HG03139 (cell line): ENCODE data around the gene GANC.

ENCODE experiments used
- ATAC-seq: cut with Tn5 transposase; IDR thresholded peaks from one replicate; pipeline ENCODE4 v1.9.1; 2021; ENCODE audit not compliant: unreplicated experiment

Gene GANC

GRCh38 chr15:42373936-42374335 lies 100.9 kb downstream of the GANC start:
- no peak for ATAC-seq

DNA sequence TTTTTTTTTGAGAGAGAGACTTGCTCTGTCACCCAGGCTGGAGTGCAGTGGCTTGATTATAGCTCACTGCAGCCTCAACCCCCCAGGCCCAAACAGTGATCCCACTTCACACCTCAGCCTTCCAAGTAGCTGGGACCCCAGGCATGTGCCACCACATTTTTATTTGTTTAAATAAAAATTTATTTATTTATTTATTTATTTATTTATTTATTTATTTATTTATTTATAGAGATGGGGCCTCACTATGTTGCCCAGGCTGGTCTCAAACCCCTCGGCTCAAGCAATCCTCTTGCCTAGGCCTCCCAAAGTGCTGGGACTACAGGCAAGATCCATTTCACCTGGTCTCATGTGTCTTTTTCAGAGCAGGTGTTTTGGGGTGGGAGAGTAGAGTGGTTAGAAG lies 101.8 kb downstream of the GANC start:
- ATAC-seq: no peak

DNA sequence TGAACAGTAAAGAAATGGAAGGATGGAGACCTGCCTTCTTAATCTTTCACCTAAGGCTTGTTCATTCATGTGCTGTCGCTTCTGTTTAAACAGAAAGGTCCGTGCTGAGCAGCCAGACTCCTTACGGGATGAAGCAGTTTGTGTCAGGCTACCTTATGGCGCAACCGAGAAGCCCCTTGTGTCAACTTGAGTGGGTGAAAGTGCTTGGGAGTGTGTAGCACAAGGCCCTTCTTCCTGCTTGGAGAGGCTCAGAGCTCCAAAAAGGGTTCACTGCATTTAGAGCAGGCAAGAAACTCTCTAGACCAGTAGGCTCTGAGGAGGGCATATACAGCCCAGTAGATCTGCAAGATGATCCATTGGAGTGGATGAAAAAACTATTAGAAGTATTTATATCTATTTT lies 102.3 kb downstream of the GANC start:
- no peak for ATAC-seq

GRCh38 chr15:42375941-42376340 lies 102.9 kb downstream of the GANC start:
- ATAC-seq: no peak

DNA sequence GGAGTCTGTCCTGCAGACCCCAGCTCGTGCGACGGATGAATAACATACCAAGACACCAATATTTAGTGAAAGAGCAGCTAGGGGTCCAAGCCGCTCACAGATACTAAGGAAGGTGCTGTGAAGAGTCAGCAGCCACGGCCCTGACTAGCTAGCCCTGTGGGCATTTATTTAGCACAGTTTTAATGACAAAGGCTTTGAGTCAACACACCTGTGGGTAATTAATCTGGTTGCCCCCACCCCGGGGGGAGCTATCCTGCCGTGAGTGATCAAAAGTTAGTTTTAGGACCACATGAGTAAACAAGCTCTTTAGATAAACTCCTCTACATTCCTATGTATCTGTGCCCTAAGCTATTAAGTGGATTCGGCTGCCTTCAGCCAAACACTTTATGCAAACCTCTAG lies 105.0 kb downstream of the GANC start:
- ATAC-seq: no peak

- no peak for ATAC-seq
Measured at GRCh38 chr15:42384597-42384996, 111.6 kb downstream of the GANC start.

- ATAC-seq: no peak
Measured at GRCh38 chr15:42385206-42385979, 112.4 kb downstream of the GANC start.

- ATAC-seq: no peak
Measured at GRCh38 chr15:42385980-42386700, 113.1 kb downstream of the GANC start.

DNA sequence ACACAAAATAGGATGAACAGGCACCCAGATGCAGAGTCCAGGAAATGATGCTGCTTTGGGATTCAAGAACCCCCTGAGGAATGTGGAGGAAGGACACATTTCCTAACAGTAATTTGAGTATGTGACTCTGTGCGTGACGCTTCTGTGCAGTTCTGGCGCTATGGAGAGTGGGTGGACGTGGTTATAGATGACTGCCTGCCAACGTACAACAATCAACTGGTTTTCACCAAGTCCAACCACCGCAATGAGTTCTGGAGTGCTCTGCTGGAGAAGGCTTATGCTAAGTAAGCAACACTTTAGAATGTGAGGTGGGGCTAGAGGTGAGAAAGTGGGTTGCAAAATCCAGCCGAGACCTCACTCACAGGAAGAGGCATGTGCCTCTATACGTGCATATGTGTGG lies 114.6 kb downstream of the GANC start:
- ATAC-seq: no peak

DNA sequence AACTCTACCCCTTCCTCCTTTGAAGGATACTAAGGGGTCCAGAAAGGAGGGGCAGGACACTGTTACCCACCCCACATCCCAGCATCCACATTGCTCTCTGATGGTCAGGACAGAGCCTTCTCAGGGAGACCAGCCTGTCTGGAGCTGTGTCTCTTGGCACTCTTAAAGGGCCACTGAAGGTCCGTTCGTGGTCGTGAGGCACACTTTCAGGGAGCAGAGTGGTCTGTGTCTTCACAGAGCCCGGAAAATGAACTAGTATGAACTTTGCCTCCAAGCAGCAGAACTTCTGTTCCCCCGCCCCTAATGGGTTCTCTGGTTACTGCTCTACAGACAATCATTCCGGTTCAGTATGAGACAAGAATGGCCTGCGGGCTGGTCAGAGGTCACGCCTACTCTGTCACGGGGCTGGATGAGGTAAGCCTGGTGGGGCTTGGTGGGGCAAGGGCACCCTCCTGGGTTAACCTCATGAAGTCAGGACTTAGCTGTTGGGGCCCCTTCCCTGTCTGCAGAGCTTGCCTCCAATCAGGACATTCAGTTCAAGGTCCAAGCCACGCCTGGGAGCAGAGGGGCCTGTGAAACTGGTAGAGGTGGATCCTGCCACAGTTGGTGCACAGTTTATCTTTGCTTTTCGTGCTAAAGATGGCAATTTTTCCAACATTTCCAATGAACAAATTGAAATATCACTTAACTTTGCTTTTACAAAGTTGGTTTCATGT lies 119.5 kb downstream of the GANC start:
- no peak for ATAC-seq

GRCh38 chr15:42394106-42394505 lies 121.1 kb downstream of the GANC start:
- ATAC-seq: no peak

- ATAC-seq: no peak
Measured at GRCh38 chr15:42395838-42396237, 122.8 kb downstream of the GANC start.

DNA sequence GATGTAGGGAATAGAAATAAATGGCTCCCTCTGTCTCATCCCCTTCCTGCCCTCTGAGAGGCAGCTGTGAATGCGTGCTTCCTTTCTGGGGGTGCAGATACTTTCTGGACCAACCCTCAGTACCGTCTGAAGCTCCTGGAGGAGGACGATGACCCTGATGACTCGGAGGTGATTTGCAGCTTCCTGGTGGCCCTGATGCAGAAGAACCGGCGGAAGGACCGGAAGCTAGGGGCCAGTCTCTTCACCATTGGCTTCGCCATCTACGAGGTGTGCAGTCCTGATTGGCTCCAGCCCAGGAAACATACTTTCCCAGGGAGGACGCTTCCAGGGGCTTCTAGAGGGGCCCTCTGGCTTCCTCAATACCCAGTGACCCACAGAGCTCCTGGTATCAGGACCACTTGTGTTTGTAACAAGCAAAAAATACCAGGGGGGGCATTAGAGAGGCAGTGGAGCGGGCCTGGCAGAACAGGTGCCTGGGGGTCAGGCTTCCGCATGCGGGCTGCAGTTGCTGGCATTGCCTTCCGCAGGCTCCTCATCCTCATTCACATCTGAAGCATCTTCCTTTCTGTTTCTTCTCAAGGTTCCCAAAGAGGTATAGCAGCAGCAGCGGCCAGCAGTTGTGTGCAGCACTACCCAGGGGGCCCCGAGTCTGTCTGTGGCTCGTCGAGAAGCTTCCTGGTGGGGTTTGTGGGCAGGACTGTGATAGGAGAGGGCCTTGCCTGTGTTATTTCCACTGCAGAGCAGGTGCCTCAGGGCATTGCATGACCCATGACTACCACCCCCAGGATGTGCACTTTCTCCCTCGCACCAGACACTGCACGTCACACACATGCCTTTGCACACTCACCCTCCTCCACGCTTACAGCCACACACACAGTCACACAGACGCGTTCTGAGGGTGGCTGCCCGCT lies 128.8 kb downstream of the GANC start:
- ATAC-seq: no peak

GRCh38 chr15:42402455-42403205 lies 129.6 kb downstream of the GANC start:
- ATAC-seq: no peak

DNA sequence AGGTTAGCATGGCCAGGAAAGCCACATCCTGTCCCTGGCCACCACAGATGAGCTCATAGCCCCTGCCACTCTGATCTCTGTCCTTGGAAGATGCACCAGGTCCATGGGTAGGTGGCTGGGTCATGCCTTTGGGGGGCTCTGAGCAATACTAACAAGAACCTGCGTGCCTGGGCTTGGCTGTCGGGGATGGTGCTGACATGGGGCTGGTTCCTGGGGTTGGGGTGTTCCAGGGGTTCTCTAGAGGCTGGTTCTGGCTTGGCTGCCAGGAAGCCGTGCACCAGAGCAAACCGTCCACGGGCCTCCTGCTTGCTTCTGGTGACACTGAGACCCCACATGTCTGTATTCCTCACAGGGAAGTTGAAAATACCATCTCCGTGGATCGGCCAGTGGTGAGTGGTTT lies 130.4 kb downstream of the GANC start:
- no peak for ATAC-seq

DNA sequence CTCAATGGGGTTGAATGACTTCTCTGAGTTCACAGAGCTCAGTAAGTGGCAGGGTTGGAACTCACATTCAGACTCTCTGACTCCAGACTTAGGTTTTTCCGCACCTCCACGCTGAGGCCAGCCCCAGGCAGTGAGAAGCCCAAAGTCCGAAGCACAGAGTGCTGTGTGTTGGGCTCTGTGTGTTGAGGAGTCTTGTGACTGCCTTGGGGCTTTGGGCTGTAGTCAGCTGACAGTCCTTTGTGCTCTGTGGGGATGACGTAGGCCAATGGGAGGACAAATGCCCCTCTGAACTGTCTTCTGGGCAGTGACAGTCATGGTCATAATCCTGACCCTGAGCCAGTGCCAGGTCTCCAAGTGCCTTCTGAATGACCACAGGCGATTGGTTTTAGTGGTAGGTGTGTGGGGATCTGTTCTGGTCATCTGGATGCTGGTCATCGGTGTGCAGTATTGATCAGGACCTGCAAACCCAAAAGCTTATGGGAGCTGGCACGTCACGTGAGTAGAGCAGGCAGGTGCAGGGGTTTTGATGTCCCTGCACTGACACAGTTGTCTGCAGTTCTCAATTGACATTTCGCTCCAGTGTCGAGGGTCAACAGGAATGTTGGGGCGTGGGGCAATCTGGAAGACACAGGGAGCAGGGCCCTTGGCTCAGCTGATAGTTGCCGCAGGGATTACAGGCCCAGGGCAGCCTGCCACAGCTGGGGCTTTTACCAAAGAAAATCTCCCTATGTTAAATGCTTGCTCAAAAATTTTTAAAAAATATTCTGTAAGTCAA lies 131.6 kb downstream of the GANC start:
- ATAC-seq: no peak

DNA sequence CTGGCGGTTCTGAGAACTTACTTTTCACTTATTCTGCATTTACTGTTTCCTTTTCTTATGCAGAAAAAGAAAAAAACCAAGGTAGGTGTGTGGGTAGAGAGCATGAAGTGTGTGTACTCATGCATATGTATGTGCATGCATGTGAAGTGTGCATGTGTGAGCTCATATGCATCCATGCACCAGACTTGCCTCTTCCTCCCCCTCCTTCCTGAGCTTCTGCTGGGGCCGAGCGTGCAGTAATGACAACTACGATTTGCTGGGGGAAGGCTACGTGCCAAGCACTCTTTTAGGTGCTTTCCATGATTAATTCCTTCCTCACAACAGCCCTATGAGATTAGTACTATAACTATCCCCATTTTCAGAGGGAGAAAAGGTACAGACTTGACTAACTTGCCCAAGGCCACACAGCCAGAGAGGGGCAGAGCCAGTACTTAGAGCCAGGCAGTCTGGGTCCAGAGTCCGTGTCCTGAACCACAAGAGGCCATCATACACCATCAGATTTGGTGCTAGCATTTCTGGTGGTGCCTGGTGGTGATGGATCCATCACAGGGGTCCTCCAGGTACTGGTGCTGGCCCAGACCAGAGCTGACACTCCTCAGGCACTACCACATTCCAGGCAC lies 133.0 kb downstream of the GANC start:
- no peak for ATAC-seq
